GM21367 (cell line): ENCODE measurements around the gene CORO2B.
"Not testable (repeated sequence)": the region's sequence is repeated elsewhere in the genome, so short reads cannot be mapped to it uniquely, and the experiment has no call there.

Experiments
- ATAC-seq: cut with Tn5 transposase; IDR thresholded peaks from one replicate; pipeline ENCODE4 v1.9.1; 2021; ENCODE audit not compliant: unreplicated experiment

CORO2B gene

DNA sequence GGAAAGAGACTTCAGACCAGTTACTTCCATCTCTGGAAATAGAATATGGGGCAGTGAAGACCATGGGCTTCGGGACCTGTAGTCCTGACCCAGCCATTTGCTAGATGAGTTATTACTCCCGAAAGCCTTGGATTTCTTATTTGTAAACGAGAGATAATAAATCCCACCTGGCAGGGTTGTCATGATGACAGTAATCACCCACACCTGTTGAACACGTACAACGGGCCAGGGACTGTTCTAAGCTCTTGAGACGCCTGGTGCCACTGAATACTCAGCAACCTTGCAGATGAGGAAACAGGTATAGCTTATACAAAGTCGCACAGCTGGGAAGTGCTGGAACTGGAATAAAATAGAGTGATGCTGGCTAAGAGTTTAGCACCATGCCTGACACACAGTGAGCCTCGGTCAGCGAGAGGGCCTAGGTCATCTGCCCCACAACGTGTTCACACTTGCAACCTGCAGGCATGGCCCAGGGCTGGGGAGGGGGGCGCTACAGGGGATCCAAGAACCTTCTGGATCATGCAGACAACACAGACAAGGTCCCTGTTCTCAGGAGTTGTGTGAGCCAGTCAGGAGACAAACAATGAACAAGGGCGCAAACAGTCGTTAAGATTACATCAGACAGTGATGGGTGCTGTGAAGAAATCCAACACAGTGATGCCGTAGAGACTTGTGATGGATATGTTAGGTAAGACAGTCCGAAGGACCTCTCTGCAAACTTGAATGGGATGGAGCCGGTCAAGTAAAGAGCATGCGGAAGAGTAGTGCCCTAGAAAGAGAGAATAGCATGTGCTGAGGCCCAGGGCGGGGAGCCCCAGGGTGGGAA, 89.2 kb downstream of the CORO2B start:
- ATAC-seq: no peak

DNA sequence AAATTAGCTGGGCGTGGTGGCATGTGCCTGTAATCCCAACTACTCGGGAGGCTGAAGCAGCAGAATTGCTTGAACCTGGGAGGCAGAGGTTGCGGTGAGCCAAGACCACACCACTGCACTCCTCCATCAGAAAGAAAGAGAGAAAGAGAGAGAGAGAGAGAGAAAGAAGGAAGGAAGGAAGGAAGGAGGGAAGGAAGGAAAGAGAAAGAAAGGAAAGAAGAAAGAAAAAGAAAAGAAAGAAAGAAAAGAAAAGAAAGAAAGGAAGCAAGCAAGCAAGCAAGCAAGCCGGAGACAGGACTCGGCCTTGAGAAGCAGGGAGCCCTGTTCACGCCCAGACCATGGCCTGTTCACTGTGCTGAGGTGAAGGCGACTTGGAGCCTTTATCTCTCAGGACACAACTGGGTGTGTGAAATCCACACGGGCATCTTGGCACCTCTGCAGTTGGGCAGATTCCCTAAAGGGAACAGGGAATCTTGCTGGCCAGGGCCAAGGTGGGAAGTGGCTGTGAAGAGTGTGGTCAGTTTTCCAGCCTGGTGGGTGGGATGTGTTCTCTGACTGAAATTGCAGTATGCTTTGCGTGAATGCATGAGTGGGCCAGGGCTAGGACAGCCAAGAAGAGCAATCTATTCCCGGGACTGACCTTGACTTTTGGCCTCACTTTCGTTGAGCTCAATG, 90.3 kb downstream of the CORO2B start:
- no peak for ATAC-seq

- ATAC-seq: no peak
Observed at GRCh38 chr15:68672251-68672650, 93.5 kb downstream of the CORO2B start.

DNA sequence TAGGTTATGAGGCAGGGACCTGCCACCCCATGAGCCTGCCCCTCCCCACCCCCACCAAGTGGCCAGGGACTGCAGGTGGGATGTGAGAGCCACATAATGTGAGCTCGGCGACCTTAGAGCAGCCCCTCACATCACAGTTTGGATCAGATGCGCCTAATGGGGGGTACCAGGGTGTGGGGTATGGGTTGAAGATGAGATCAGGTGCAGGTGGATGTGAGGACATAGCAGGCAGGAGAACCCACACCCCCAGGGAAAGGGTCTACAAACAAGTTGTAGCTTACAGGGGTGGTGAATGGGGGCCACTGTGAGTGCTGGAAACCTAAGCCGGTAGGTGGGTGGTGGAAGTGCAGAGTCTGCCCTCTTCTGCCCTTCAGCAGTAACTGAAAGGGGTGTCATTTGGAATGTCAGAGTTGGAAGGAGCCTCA, 94.0 kb downstream of the CORO2B start:
- ATAC-seq: no peak

DNA sequence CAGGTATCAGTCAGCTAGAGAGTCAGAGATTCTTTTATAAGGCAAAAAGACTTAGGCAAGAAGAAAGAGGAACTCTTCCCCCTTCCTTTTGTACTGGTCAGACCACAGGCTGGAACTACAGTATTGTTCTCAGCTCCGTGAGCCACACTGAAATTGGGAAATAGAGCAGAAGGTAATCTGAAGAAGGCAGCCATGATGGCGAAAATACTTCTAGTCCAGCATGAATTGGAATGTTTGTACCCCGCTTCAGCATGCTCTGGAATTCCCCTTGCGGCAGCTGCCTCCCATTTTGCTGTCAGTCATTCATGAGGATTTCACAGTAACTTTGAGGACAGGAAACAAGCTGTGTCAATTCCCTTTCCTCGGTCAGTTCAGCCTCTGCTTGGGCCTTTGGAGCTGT, 96.2 kb downstream of the CORO2B start:
- no peak for ATAC-seq

DNA sequence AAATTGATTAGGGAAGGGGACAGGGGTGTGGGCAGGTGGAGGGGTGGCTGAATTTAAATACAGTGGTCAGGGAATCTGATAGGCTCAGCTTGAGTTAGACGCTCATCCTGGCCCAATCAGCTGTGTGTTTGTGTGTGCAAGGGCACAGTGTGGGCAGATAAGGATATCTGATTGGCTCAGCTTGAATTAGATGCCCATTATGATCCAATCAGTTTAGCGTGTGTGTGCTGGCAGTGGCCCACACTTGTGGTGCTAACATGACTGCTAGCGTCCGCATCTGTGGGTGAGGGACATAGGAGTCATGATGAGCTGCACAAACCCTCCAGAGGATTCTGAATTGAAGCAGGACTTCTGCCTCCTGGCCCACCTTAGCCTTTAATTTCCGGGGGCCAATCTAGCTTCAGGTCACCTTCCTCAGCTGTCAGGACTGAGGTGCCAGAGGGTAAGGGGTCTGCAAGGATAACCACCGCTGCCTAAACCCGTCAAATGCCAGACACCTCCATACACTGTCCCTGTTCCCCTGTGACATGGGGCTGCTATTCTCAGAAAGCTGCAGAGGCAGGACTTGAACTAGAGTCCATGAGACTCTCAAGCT, 97.3 kb downstream of the CORO2B start:
- ATAC-seq: no peak

- no peak for ATAC-seq
Observed at GRCh38 chr15:68676926-68677325, 98.1 kb downstream of the CORO2B start.

GRCh38 chr15:68677996-68678395, 99.2 kb downstream of the CORO2B start:
- ATAC-seq: no peak

GRCh38 chr15:68678746-68679145, 100.0 kb downstream of the CORO2B start:
- ATAC-seq: no peak

GRCh38 chr15:68679161-68679560, 100.4 kb downstream of the CORO2B start:
- ATAC-seq: no peak

GRCh38 chr15:68679961-68680371, 101.2 kb downstream of the CORO2B start:
- no peak for ATAC-seq

DNA sequence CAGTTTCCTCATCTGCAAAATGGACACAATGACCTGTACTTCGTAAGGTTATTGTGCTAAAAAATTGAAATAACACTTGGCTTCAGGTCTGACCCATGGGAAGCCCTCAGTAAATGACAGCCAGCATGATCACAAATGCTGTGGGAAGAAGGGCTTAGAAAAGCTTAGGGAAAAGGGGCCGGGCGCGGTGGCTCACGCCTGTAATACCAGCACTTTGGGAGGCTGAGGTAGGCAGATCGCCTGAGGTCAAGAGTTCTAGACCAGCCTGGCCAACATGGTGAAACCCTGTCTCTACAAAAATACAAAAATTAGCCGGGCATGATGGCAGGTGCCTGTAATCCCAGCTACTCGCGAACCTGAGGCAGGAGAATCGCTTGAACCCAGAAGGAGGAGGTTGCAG, 102.0 kb downstream of the CORO2B start:
- ATAC-seq: not testable (repeated sequence)

GRCh38 chr15:68681836-68682235, 103.0 kb downstream of the CORO2B start:
- ATAC-seq: no peak

- no peak for ATAC-seq
Observed at GRCh38 chr15:68682330-68682729, 103.5 kb downstream of the CORO2B start.

DNA sequence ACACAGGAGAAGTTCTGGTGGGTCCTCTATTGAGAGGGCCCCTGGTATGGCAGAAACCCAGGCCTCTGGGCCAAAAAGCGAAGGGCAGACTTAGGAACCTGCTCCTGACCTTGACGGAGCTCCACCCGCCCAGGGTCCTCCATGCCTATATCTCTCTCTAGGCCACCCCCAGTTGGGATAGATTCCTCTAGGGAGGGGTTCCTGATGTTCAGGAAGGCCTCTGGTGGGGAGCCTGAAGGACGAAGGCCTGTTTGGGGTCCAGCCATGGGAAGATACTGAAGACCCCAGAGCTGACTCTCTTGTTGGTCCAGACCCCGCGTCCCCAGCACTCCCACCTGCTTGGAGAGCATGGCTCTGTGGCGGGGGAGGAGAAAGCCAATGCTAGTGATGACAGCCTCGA, 104.2 kb downstream of the CORO2B start:
- ATAC-seq: no peak

DNA sequence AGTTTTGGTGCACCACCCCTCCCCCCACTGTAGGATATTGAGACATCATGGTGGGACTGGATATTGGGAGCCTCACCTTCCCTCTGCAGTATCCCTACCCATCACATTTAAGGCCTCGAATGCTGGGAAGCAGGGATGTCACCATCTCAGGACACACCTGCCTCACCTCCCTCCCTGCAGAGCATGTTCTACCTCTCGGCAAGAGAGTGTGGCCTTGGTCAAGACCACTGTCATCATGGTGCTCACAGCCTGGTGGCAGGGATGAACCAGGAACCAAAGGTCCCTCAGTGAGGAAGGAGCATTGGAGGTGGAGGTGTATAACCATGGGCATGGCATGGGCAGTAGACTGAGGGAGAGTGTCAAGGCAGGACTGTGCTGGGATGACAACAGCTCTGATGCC, 104.8 kb downstream of the CORO2B start:
- no peak for ATAC-seq

- no peak for ATAC-seq
Observed at GRCh38 chr15:68684476-68684875, 105.7 kb downstream of the CORO2B start.

DNA sequence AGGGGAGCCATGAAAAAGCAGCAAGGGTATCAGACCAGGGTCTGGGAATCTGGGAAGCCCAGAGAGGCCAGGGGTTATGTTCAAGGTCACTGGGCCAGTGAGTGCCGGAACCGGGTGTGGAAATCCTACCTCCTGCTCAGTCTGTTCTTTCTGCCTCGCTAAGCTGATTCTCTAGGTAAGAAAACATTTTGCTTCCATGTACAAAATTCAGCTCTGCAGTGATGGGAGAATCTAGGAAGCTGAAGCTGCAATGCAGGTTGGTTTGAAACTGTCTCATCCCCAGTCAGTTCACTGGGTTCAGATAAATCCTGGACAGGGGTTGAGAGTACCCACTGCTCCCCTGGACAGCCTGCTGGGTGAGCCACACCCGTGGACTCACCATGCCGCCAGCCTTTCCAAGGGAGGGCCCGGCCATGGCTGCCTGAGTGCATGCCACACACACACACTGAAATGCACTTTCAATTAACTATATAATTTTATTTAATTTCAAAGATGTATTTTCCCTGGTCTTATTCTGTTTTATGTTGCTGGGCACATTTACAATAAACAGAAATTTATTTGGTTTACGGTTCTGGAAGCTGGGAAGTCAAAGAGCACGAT, 108.4 kb downstream of the CORO2B start:
- ATAC-seq: no peak

- no peak for ATAC-seq
Observed at GRCh38 chr15:68691705-68692104, 112.9 kb downstream of the CORO2B start.

GRCh38 chr15:68693071-68693470, 114.3 kb downstream of the CORO2B start:
- ATAC-seq: no peak

- ATAC-seq: no peak
Observed at GRCh38 chr15:68694111-68694510, 115.3 kb downstream of the CORO2B start.
